Stromal cell of bone marrow (primary cell): ENCODE measurements around the gene ARHGAP26.

ENCODE experiments used
- DNase-seq: peaks from one replicate; pipeline ENCODE4 v3.0.0-alpha.2; 2012; ENCODE audit warnings: low read depth

Gene ARHGAP26

GRCh38 chr5:143120460-143121134 lies 350.4 kb downstream of the ARHGAP26 start:
- no peak for DNase-seq

DNA sequence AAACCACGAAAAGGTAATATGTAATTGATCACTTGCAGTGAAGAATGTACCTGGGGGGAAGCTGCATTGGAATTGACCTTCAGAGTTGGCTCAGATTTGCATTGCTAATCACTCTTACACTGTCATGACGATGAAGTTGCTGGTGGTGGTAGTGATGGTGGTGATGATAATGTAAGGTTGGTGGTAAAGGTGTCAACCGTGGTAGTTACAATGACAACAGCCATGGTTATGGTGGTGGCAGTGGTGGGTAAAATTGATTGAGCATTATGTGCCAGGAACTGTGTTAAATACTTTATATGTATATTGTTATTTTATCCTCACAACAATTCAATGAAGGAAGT lies 350.9 kb downstream of the ARHGAP26 start:
- DNase-seq, result no peak

DNA sequence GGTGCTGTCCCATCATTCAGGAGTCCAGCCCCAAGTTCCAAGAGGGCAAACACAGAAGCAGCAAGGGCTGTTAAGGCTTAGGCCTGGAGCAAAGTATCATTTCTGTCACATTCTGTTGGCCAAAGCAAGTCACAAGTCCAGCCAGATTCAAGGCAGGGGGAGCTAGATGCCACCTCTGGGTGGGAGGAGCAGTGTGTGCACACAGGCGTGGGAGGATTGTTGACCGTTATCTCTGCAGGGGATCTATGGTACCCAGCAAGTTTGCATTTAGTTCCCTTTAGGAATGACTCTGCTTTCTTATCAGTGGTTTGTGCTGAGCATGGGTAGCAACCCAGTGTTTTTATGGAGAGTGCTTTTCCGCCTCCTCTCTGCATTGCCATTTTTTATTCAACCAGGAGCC lies 354.4 kb downstream of the ARHGAP26 start:
- DNase-seq, result no peak

GRCh38 chr5:143126174-143127019 lies 356.2 kb downstream of the ARHGAP26 start:
- DNase-seq, result no peak

DNA sequence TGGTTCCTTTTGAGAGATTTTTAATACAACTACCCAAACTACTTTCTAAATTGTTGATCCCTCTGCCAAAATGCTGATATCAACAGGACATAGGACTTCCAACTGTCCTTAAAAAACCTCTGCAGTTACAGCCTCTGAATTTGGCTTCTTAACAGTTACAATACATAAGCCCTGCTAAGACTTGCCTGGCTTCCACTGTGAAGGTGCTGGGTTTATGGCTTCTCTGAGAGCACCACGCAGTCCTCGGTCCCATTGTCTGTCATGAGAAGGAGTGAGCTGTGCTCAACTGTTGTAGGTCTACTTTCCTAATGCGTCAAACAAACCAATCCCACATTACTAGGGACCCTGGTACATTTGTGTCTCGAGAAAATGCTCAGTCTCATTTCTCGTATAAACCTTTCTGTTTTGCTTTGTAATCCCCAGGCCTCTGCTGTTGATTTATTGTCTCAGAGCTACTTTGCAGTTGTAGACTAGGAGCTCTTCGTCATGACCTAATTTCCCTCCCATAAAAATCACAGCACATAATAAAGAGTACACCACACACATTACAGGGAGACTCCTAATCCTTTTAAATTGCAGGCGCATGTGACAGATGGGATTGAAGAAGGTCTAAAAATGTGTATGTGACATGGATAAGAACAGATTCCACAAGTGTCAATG lies 358.4 kb downstream of the ARHGAP26 start:
- DNase-seq, result no peak

- no peak for DNase-seq
These were observed 359.0 kb downstream of the ARHGAP26 start for GRCh38 chr5:143129203-143129602.

- DNase-seq, result no peak
These were observed 359.9 kb downstream of the ARHGAP26 start for GRCh38 chr5:143129910-143130612.

- DNase-seq, result no peak
These were observed 360.6 kb downstream of the ARHGAP26 start for GRCh38 chr5:143130613-143131305.

- DNase-seq, result no peak
These were observed 361.8 kb downstream of the ARHGAP26 start for GRCh38 chr5:143131972-143132371.

- DNase-seq, result no peak
These were observed 362.6 kb downstream of the ARHGAP26 start for GRCh38 chr5:143132739-143133138.

GRCh38 chr5:143133721-143134120 lies 363.5 kb downstream of the ARHGAP26 start:
- DNase-seq, result no peak

GRCh38 chr5:143134269-143134668 lies 364.1 kb downstream of the ARHGAP26 start:
- DNase-seq, result no peak

DNA sequence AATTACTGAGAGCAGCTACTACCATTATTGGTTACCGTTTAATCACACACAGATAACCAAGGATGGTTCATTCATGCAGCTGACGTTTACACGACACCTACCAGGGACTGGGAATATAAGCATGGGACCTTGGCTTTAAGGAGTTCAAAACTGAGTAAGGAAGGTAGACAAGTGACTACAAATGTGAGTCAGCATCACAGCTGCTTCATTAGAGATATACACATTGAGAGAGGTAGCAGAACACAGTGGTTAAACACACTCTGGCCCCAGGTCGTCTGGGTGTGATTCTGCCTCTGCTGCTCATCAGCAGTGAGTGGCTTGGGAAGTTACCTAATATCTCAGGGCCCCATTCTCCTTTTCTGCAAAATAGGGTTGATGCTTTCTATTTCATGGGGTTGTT lies 364.7 kb downstream of the ARHGAP26 start:
- no peak for DNase-seq

DNA sequence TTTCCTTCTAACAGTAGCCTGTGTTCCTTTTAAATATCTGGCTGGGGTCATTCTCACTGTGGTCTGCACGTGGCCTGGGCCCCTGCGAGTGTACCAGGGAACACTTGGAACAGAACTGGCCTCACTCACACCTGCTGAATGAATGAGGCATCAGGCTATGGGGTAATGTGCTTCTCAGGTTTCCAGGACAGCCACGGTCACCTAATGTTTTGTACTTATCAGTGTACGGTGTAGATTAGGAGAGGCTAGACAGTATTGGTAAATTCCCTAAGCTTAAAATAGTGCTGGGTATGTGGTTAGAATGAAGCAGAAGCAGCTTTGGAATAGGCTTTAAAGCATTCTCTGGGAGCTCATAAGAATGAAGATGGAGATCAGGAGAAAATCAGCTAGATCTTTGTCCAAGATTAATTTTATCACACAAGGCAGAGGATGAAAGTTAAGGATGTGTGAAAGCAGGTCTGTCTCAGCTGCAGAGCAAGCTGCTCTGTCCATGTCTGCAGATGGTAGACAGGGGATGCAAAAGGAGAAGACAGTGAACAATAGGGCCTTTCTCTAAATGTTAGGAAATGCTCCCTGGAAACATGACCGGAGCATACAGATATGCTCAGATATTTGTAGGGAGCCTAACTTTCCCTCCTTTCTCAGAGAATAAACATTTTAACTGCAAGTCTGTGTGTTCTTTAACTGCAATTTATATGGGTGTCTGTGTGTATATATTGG lies 365.8 kb downstream of the ARHGAP26 start:
- DNase-seq, result no peak

DNA sequence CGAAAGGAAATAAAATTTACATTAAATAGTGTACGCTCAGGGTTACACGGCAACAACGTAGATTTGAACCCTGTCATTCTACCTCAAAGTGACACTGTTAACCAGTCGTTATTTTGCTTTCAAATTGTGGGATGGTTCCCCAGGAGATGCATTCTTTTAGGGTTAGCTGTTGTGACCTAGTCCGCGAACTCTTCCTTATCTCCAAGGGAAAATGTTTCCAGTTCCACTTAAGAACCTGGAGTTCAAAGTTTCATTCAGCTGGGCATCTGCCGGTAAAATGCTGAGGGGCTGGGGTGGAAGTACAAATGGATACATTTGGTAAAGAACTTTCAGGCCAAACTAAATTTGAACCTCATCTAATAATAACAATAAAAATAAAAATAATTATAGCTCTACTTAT lies 368.7 kb downstream of the ARHGAP26 start:
- DNase-seq, result no peak

- no peak for DNase-seq
These were observed 369.4 kb downstream of the ARHGAP26 start for GRCh38 chr5:143139585-143139984.

DNA sequence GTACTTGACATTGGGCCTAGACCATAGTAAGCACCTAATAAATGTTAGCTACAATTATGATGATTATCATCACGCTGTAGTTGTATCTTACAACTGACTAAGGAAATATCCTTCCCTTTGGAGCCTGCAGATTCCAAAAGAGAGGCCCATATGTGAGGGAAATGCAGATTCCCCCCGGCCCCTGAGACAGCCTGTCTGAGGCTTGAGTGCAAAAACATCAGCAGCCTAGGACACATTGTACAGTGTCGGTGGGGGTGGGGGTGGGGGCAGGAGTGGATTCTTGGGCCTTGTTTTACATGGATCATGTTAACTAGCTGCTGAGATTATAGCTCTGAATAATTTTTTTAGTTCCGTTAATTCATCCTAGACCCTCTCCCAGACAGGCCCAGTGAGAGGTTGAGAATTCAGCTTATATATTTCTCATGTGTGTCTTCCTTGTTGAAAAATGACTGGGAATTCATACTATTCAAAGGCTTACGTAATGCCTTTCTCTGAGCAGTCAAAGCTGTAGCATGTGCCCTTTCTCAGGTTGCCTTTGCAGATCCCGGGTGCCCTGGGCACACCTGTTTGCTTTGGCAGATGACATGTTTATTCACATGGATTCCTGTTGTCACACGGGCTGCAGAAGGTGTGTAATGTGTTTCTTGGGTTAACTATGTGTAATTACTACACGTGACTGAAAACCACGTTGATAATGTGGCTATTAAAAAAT lies 370.5 kb downstream of the ARHGAP26 start:
- DNase-seq, result no peak

- no peak for DNase-seq
These were observed 371.5 kb downstream of the ARHGAP26 start for GRCh38 chr5:143141652-143142051.

DNA sequence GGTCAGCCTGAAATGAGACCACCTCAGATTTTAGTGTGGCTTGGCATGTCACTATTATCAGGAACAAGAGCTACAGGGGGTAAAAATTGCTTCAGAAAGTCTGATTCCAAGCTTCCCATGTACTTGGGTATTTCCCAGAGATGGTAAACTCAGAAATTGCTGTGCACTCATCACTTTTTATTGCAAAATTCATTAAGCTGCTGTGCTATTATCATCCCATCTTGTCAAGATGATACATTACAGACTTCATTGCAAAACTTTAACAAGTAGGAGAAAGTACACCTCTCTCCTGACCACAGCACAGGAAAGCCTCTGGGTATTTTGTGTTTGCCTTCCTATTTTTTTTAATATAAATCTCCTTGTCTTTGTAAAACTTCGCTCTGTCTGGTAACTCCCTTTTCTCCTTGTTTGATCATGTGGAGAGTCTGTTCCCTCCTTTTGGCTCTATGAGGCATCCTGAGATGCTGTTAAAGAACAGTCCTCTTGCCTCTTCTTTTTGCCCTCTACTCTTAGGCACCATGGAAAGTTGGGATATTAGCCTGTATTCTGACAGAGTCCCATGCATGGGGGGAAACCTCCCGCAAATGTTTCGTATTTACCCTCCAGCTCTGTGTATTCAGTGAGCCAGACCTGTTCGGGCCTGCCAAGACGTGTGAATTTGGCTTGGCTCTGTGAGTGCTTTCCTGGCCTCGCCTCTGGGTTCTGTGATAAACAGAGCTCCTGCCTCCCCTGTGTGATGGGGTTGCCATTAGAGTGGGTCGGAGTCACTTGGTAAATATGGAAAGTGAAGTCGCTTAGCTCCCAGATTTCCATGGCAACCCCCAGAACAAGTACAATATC lies 372.6 kb downstream of the ARHGAP26 start:
- peak; percentile 69 for DNase-seq

GRCh38 chr5:143143973-143144372 lies 373.8 kb downstream of the ARHGAP26 start:
- no peak for DNase-seq
